Peyer's patch (tissue), 4 donors: ENCODE measurements around the gene MCRIP1.

Source experiments
- POLR2A ChIP-seq, 2 donors: fragments of 450-650 bp; IDR thresholded peaks; one replicate each; pipeline ENCODE4 v1.5.1; 2017; ENCODE audit warnings: antibody characterized with exemption in 2 of 2, mild to moderate bottlenecking in 2 of 2, moderate library complexity in 2 of 2
- TF ChIP-seq, protein P1 (sequence below), 6 experiments: fragments of 450-650 bp in 4 of 6; fragments of 200-600 bp in 2 of 6; sonication (generic) in 1 of 6; IDR thresholded peaks; one replicate each; pipeline ENCODE4 v1.5.1; 2017 to 2019; ENCODE audit warnings: antibody characterized with exemption in 6 of 6, mild to moderate bottlenecking in 3 of 6, moderate library complexity in 1 of 6

DNA sequence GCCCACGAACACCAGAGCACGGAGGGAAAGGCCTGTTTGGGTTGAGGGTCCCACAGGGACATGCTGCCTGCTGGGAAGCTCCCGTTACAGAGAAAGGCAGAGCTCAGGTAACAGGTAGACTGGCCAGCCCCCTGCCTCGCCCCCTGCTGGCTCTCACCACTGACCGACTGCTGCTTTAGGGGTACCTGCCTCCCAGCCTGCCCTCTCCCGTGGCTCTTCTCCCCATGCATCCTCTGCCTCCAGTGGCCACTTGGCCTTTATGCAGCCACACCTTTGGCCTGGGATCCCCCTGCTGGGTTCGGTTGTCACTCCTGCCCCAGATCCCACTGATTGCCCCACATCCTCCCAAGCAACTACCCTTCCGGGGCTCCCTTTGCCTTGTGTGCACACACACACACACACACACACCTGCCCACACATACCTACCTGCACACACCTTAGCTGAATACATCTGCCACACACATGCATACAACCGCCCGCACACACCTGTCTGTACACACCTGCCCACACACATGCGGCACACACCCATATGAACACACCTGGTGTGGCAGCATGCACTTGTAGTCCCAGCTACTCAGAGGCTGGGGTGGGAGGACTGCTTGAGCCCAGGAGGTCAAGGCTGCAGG lies 7.1 kb downstream of the MCRIP1 start:
- no peak for TF ChIP-seq POLR2A (IDR thresholded peaks at IDR 0.05)
- TF ChIP-seq, protein P1, sequence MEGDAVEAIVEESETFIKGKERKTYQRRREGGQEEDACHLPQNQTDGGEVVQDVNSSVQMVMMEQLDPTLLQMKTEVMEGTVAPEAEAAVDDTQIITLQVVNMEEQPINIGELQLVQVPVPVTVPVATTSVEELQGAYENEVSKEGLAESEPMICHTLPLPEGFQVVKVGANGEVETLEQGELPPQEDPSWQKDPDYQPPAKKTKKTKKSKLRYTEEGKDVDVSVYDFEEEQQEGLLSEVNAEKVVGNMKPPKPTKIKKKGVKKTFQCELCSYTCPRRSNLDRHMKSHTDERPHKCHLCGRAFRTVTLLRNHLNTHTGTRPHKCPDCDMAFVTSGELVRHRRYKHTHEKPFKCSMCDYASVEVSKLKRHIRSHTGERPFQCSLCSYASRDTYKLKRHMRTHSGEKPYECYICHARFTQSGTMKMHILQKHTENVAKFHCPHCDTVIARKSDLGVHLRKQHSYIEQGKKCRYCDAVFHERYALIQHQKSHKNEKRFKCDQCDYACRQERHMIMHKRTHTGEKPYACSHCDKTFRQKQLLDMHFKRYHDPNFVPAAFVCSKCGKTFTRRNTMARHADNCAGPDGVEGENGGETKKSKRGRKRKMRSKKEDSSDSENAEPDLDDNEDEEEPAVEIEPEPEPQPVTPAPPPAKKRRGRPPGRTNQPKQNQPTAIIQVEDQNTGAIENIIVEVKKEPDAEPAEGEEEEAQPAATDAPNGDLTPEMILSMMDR (IDR thresholded peaks at IDR 0.05) = no peak
